Lower lobe of right lung (tissue), 2 donors: ENCODE data around the gene FAM43B. TPM values are rescaled to one million over a fixed set of nuclear protein-coding genes. Genes with fewer than 3 reads are reported as not detected.
"Not testable (repeated sequence)": the region's sequence is repeated elsewhere in the genome, so short reads cannot be mapped to it uniquely, and the experiment has no call there.

Experiments
- ATAC-seq, 2 donors: fragments of 200-7000 bp; cut with Tn5 transposase; one replicate each; pipeline ENCODE4 v1.9.1; 2020 to 2022; ENCODE audit warnings: mild to moderate bottlenecking in 2 of 2, moderate library complexity in 2 of 2
- DNase-seq: peaks from one replicate; pipeline ENCODE4 v3.0.0-alpha.2; 2020
- H3K27ac ChIP-seq: fragments of 200-600 bp; one replicate; pipeline ENCODE4 v1.8.0; 2022
- H3K27me3 ChIP-seq: fragments of 200-600 bp; one replicate; pipeline ENCODE4 v1.8.0; 2022; ENCODE audit warnings: low read depth
- H3K36me3 ChIP-seq: fragments of 200-600 bp; one replicate; pipeline ENCODE4 v1.8.0; 2022; ENCODE audit warnings: mild to moderate bottlenecking
- H3K4me1 ChIP-seq: fragments of 200-600 bp; one replicate; pipeline ENCODE4 v1.8.0; 2022
- H3K4me3 ChIP-seq: fragments of 200-600 bp; one replicate; pipeline ENCODE4 v1.8.0; 2022; ENCODE audit warnings: mild to moderate bottlenecking
- H3K9me3 ChIP-seq: fragments of 200-600 bp; one replicate; pipeline ENCODE4 v1.8.0; 2022
- CTCF ChIP-seq: fragments of 200-600 bp; IDR thresholded peaks from one replicate; pipeline ENCODE4 v1.8.0; 2022; ENCODE audit warnings: antibody characterized with exemption, mild to moderate bottlenecking
- intact Hi-C: fragments of 100-400 bp; cut with DNase I; formaldehyde crosslinking; loops from one replicate; pipeline ENCODE4 v1.11.0; 2022
- total RNA-seq: library from RNA; stranded (reverse); fragmentation: NEBNext Ultra II Directional; extraction: Animal tissue kit (Norgen Biotek cat#: 25700); gene quantifications from one replicate; pipeline ENCODE4 v1.2.1, GENCODE V29; 2021
- donor health status: DM: no; HTN: yes; CAD: no; lungs with severe emphysema.

Gene FAM43B
- total RNA-seq, 1 donor from 2014 or later: 0.38 TPM

GRCh38 chr1:20511518-20512428, 40.6 kb upstream of the FAM43B start:
- H3K4me1 ChIP-seq: peaks cover 13% of the 10 kb centered on the region
- no peak for ATAC-seq
- no peak overlapping the region for H3K27ac ChIP-seq
- no peaks in the 10 kb centered on the region for H3K9me3 ChIP-seq
- peaks cover 17% of the 10 kb centered on the region for H3K27me3 ChIP-seq
- intact Hi-C loops: no loop called here
- H3K36me3 ChIP-seq: no peaks in the 10 kb centered on the region
- H3K4me3 ChIP-seq: no peak overlapping the region
- no peak for TF ChIP-seq CTCF
- no peak for DNase-seq

GRCh38 chr1:20519609-20520262, 32.6 kb upstream of the FAM43B start:
- H3K27me3 ChIP-seq, H3K4me3 ChIP-seq, intact Hi-C loops, H3K4me1 ChIP-seq, H3K36me3 ChIP-seq, H3K9me3 ChIP-seq, H3K27ac ChIP-seq, ATAC-seq, DNase-seq: not testable (repeated sequence)

- peaks cover 6% of the 10 kb centered on the region for H3K27me3 ChIP-seq
- no peak overlapping the region for H3K4me3 ChIP-seq
- intact Hi-C loops: no loop called here
- DNase-seq: peak; percentile 59
- no peak overlapping the region for H3K27ac ChIP-seq
- peak; percentile 84 for TF ChIP-seq CTCF
- no peaks in the 10 kb centered on the region for H3K36me3 ChIP-seq
- H3K9me3 ChIP-seq: no peaks in the 10 kb centered on the region
- ATAC-seq: peak; percentile 81 to 83
- no peaks in the 10 kb centered on the region for H3K4me1 ChIP-seq
These were observed 30.2 kb upstream of the FAM43B start for GRCh38 chr1:20521960-20522861.

- no peaks in the 10 kb centered on the region for H3K36me3 ChIP-seq
- ATAC-seq (no peak), DNase-seq (no peak)
- intact Hi-C loops: no loop called here
- H3K27me3 ChIP-seq: peaks cover 32% of the 10 kb centered on the region
- no peak for TF ChIP-seq CTCF
- no peak overlapping the region for H3K27ac ChIP-seq
- no peaks in the 10 kb centered on the region for H3K9me3 ChIP-seq
- H3K4me1 ChIP-seq: no peaks in the 10 kb centered on the region
- no peak overlapping the region for H3K4me3 ChIP-seq
These were observed 26.1 kb upstream of the FAM43B start for GRCh38 chr1:20526267-20526666.

- Histone ChIP-seq H3K27me3 (peaks cover 32% of the 10 kb centered on the region), H3K36me3 (no peaks in the 10 kb centered on the region), H3K27ac (no peak overlapping the region), H3K4me1 (no peaks in the 10 kb centered on the region), H3K4me3 (no peak overlapping the region), H3K9me3 (no peaks in the 10 kb centered on the region)
- no peak for ATAC-seq
- TF ChIP-seq CTCF: no peak
- DNase-seq: no peak
- intact Hi-C loops: no loop called here
These were observed 24.2 kb upstream of the FAM43B start for GRCh38 chr1:20528221-20528620.
